Naive thymus-derived CD4-positive, alpha-beta T cell (primary cell): ENCODE measurements around the gene PAX6. TPM values are rescaled to one million over a fixed set of nuclear protein-coding genes. Genes with fewer than 3 reads are reported as not detected.

Experiments used
- ATAC-seq: fragments of 150-1000 bp; cut with Tn5 transposase; 2 replicates; pipeline ENCODE4 v1.10.0; 2021; ENCODE audit warnings: mild to moderate bottlenecking, moderate library complexity
- CTCF ChIA-PET: fragments of 350-600 bp; sonication (Branson Sonifier 250); formaldehyde crosslinking; loops from one replicate; lab custom pipeline; 2021; ENCODE audit warnings: antibody characterized with exemption; lab: Charles Lee
- POLR2A ChIA-PET: fragments of 350-600 bp; sonication (Branson Sonifier 250); formaldehyde crosslinking; loops from one replicate; lab custom pipeline; 2021; ENCODE audit warnings: antibody characterized with exemption, inconsistent platforms; lab: Charles Lee
- DNase-seq, 9 donors: peaks; one replicate each; pipeline versions ENCODE4 v3.0.0 to v3.0.0-alpha.2; 2020 to 2022; ENCODE audit warnings: mixed read lengths in 1 of 9
- H3K27ac ChIP-seq: one replicate; pipeline ENCODE4 v1.7.0; 2013; ENCODE audit warnings: mild to moderate bottlenecking, low read depth, low read length, moderate library complexity
- H3K27me3 ChIP-seq, 2 donors: one replicate each; pipeline ENCODE4 v1.7.0; 2013; ENCODE audit warnings: low read length in 2 of 2, mild to moderate bottlenecking in 2 of 2, moderate library complexity in 2 of 2; ENCODE audit not compliant: control insufficient read depth in 2 of 2, insufficient read depth in 2 of 2
- H3K36me3 ChIP-seq, 3 experiments: 1 replicate in 2 of 3; 2 replicates in 1 of 3; pipeline ENCODE4 v1.7.0; 2013; ENCODE audit warnings: low read length in 3 of 3, mild to moderate bottlenecking in 3 of 3, moderate library complexity in 1 of 3; ENCODE audit not compliant: insufficient read depth in 3 of 3, control insufficient read depth in 2 of 3
- H3K4me1 ChIP-seq, 2 donors: one replicate each; pipeline ENCODE4 v1.7.0; 2013; ENCODE audit warnings: low read length in 2 of 2, mild to moderate bottlenecking in 2 of 2, moderate library complexity in 1 of 2; ENCODE audit not compliant: control insufficient read depth in 2 of 2, insufficient read depth in 2 of 2
- H3K4me3 ChIP-seq: 2 replicates; pipeline ENCODE4 v1.7.0; 2013; ENCODE audit warnings: mild to moderate bottlenecking, low read length
- H3K9me3 ChIP-seq, 3 experiments: 1 replicate in 2 of 3; 2 replicates in 1 of 3; pipeline ENCODE4 v1.7.0; 2013; ENCODE audit warnings: low read length in 3 of 3; ENCODE audit not compliant: control insufficient read depth in 2 of 3
- H3K27ac Mint-ChIP-seq, 9 donors: one replicate each; pipeline ENCODE4 v1.8.0; 2020 to 2022; ENCODE audit warnings: mixed read lengths in 9 of 9, mild to moderate bottlenecking in 8 of 9, moderate library complexity in 5 of 9, inconsistent platforms in 2 of 9
- H3K27me3 Mint-ChIP-seq, 5 donors: one replicate each; pipeline ENCODE4 v1.8.0; 2021 to 2022; ENCODE audit warnings: mixed read lengths in 5 of 5, mild to moderate bottlenecking in 1 of 5
- H3K36me3 Mint-ChIP-seq, 5 donors: one replicate each; pipeline ENCODE4 v1.8.0; 2020 to 2022; ENCODE audit warnings: mixed read lengths in 5 of 5, mild to moderate bottlenecking in 3 of 5, inconsistent platforms in 1 of 5
- H3K4me1 Mint-ChIP-seq, 7 donors: one replicate each; pipeline ENCODE4 v1.8.0; 2020 to 2022; ENCODE audit warnings: mixed read lengths in 7 of 7, mild to moderate bottlenecking in 3 of 7, inconsistent platforms in 1 of 7
- H3K4me3 Mint-ChIP-seq, 10 donors: one replicate each; pipeline ENCODE4 v1.8.0; 2020 to 2022; ENCODE audit warnings: mild to moderate bottlenecking in 10 of 10, mixed read lengths in 10 of 10, moderate library complexity in 6 of 10, inconsistent platforms in 2 of 10
- H3K9me3 Mint-ChIP-seq, 11 donors: one replicate each; pipeline ENCODE4 v1.8.0; 2020 to 2022; ENCODE audit warnings: mixed read lengths in 11 of 11, mild to moderate bottlenecking in 4 of 11, inconsistent platforms in 1 of 11, moderate library complexity in 1 of 11
- intact Hi-C, 2 donors: fragments of 100-400 bp; cut with micrococcal nuclease; formaldehyde crosslinking; loops; one replicate each; pipeline ENCODE4 v1.15.1; 2023
- polyA plus RNA-seq, 2 donors: library from polyadenylated mRNA; unstranded; fragments of 300-500 nt; fragmentation: Illumina TruSeq; gene quantifications; one replicate each; pipeline ENCODE4 v1.2.3, GENCODE V29; 2021
- total RNA-seq, 6 experiments: library from RNA in 5 of 6; stranded (reverse) in 5 of 6; gene quantifications; 1 replicate in 5 of 6; 2 replicates in 1 of 6; pipeline ENCODE4 v1.2.3 and lab custom pipeline; 2021 to 2026

The PAX6 gene
- total and polyA plus RNA-seq, 7 experiments from 2014 or later: not detected

GRCh38 chr11:31799435-31800397 lies 11.4 kb downstream of the PAX6 start:
- H3K36me3 ChIP-seq: no peaks in the 10 kb centered on the region
- POLR2A ChIA-PET: no interaction called here
- intact Hi-C loops: loop anchor here in 1 of 2 donors (2.0 to 5.0 kb wide), 2 partner anchors 25 to 633 kb away; no protein-coding TSS in a partner anchor
- H3K9me3 ChIP-seq: peaks cover 0 to 6% (median 0%) of the 10 kb centered on the region in 3 experiments
- DNase-seq: no peak
- ATAC-seq: no peak
- H3K4me3 Mint-ChIP-seq: peak overlapping the region in 9 of 10 donors; percentile 0 to 70 (median 58)
- CTCF ChIA-PET: no interaction called here
- peaks cover 0 to 22% (median 14%) of the 10 kb centered on the region in 5 donors for H3K36me3 Mint-ChIP-seq
- peak overlapping the region in 2 of 9 donors; percentile 34 to 85 for H3K27ac Mint-ChIP-seq
- H3K4me1 Mint-ChIP-seq: peaks cover 27 to 57% (median 45%) of the 10 kb centered on the region in 7 donors
- peaks cover 3 to 20% of the 10 kb centered on the region in 2 donors for H3K4me1 ChIP-seq
- peaks cover 88 to 94% (median 94%) of the 10 kb centered on the region in 5 donors for H3K27me3 Mint-ChIP-seq
- peaks cover 17 to 43% of the 10 kb centered on the region in 2 donors for H3K27me3 ChIP-seq
- H3K9me3 Mint-ChIP-seq: peaks cover 0 to 59% (median 27%) of the 10 kb centered on the region in 11 donors
- H3K4me3 ChIP-seq: no peak overlapping the region
- no peak overlapping the region for H3K27ac ChIP-seq

DNA sequence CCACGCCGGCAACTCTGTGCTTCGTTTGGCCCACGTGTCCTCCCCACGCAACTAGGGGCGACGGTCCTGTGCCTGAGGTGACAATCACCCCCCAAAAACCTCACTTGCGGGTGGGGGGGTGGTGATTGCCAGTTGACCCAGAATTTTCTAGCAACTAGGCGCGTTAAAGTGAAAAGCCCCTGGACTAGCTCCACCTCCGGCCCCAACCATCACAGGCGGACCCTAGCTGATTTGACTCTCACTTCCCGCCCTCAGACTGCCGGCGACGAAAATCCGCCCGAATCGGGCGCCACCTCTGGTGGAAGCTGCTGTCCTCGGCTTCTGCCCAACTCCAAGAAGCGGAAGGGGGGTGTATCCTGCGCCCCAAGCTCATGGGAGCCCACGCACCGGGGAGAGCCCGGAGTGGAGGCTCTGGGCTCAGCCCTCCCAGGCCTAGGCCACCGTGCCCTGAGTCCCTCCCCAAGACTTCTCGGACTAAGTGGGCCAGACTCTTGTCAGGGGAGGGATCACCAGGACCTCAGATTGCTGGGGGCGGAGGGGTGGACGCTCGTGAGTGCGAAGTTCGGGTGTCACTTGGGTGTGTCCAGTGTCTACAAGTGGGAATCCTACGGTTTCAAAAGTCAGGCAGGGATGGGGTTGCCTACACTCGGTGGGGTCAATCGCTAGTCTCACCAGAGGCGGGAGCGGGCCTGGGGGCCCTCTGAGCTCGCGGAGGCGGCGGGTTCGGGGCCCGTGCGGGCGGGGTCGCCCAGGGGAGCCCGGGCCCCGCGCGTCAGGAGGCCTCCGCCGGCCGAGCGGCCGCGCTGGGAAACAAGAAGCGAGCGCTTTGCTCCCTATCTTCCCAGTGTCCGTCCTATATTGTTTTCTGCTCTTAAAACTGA lies 12.3 kb downstream of the PAX6 start:
- H3K9me3 Mint-ChIP-seq: peaks cover 0 to 53% (median 24%) of the 10 kb centered on the region in 11 donors
- Histone ChIP-seq H3K4me3 (no peak overlapping the region), H3K4me1 (peaks cover 0 to 12% of the 10 kb centered on the region in 2 donors), H3K27ac (no peak overlapping the region), H3K36me3 (no peaks in the 10 kb centered on the region), H3K9me3 (peaks cover 0 to 6% (median 0%) of the 10 kb centered on the region in 3 experiments), H3K27me3 (peaks cover 17 to 34% of the 10 kb centered on the region in 2 donors)
- no peak for DNase-seq
- peaks cover 18 to 48% (median 36%) of the 10 kb centered on the region in 7 donors for H3K4me1 Mint-ChIP-seq
- ChIA-PET POLR2A (no interaction called here), CTCF (no interaction called here)
- peaks cover 0 to 16% (median 11%) of the 10 kb centered on the region in 5 donors for H3K36me3 Mint-ChIP-seq
- intact Hi-C loops: no loop called here
- peak; percentile 22 for ATAC-seq
- peaks cover 88 to 94% (median 93%) of the 10 kb centered on the region in 5 donors for H3K27me3 Mint-ChIP-seq
- H3K27ac Mint-ChIP-seq: peak overlapping the region in 2 of 9 donors; percentile 38 to 55
- peak overlapping the region in 8 of 10 donors; percentile 21 to 64 (median 52) for H3K4me3 Mint-ChIP-seq

GRCh38 chr11:31798057-31798553 lies 13.0 kb downstream of the PAX6 start:
- Mint-ChIP-seq H3K27me3 (peaks cover 88 to 94% (median 92%) of the 10 kb centered on the region in 5 donors), H3K4me3 (peak overlapping the region in 5 of 10 donors; percentile 27 to 58 (median 37)), H3K9me3 (peaks cover 0 to 46% (median 22%) of the 10 kb centered on the region in 11 donors), H3K36me3 (peaks cover 0 to 14% (median 4%) of the 10 kb centered on the region in 5 donors), H3K4me1 (peaks cover 11 to 41% (median 29%) of the 10 kb centered on the region in 7 donors), H3K27ac (peak overlapping the region in 2 of 9 donors; percentile 36 to 81)
- Histone ChIP-seq H3K9me3 (peaks cover 0 to 6% (median 0%) of the 10 kb centered on the region in 3 experiments), H3K27ac (no peak overlapping the region), H3K4me1 (peaks cover 0 to 8% of the 10 kb centered on the region in 2 donors), H3K4me3 (no peak overlapping the region), H3K36me3 (no peaks in the 10 kb centered on the region), H3K27me3 (peaks cover 12 to 28% of the 10 kb centered on the region in 2 donors)
- ChIA-PET CTCF (no interaction called here), POLR2A (no interaction called here)
- ATAC-seq: no peak
- intact Hi-C loops: no loop called here
- no peak for DNase-seq

- Mint-ChIP-seq H3K4me1 (peaks cover 11 to 38% (median 23%) of the 10 kb centered on the region in 7 donors), H3K9me3 (peaks cover 0 to 39% (median 19%) of the 10 kb centered on the region in 11 donors), H3K4me3 (peak overlapping the region in 9 of 10 donors; percentile 20 to 58 (median 37)), H3K27ac (peak overlapping the region in 2 of 9 donors; percentile 36 to 81), H3K27me3 (peaks cover 87 to 93% (median 91%) of the 10 kb centered on the region in 5 donors), H3K36me3 (peaks cover 0 to 14% (median 4%) of the 10 kb centered on the region in 5 donors)
- intact Hi-C loops: no loop called here
- ChIA-PET POLR2A (no interaction called here), CTCF (no interaction called here)
- Histone ChIP-seq H3K36me3 (no peaks in the 10 kb centered on the region), H3K27me3 (peaks cover 12 to 28% of the 10 kb centered on the region in 2 donors), H3K4me3 (no peak overlapping the region), H3K4me1 (peaks cover 0 to 8% of the 10 kb centered on the region in 2 donors), H3K27ac (no peak overlapping the region), H3K9me3 (peaks cover 0 to 6% (median 0%) of the 10 kb centered on the region in 3 experiments)
- DNase-seq (no peak), ATAC-seq (no peak)
Measured at GRCh38 chr11:31797190-31798056, 13.7 kb downstream of the PAX6 start.

- H3K4me1 ChIP-seq: peaks cover 0 to 8% of the 10 kb centered on the region in 2 donors
- intact Hi-C loops: no loop called here
- Mint-ChIP-seq H3K4me1 (peaks cover 11 to 38% (median 23%) of the 10 kb centered on the region in 7 donors), H3K4me3 (peak overlapping the region in 2 of 10 donors; percentile 37 to 38), H3K27me3 (peaks cover 79 to 91% (median 86%) of the 10 kb centered on the region in 5 donors), H3K36me3 (peaks cover 0 to 14% (median 4%) of the 10 kb centered on the region in 5 donors), H3K27ac (no peak overlapping the region), H3K9me3 (peaks cover 0 to 33% (median 18%) of the 10 kb centered on the region in 11 donors)
- no peak overlapping the region for H3K4me3 ChIP-seq
- H3K9me3 ChIP-seq: peaks cover 0 to 6% (median 0%) of the 10 kb centered on the region in 3 experiments
- no peak for ATAC-seq
- no peaks in the 10 kb centered on the region for H3K36me3 ChIP-seq
- POLR2A ChIA-PET: no interaction called here
- no peak for DNase-seq
- H3K27me3 ChIP-seq: peaks cover 10 to 28% of the 10 kb centered on the region in 2 donors
- no peak overlapping the region for H3K27ac ChIP-seq
- CTCF ChIA-PET: no interaction called here
Measured at GRCh38 chr11:31796499-31797189, 14.5 kb downstream of the PAX6 start.
